CD4-positive, alpha-beta T cell treated with Interleukin-4 for 1 hour (primary cell): ENCODE results near the gene INSYN1.
"Not testable (repeated sequence)": the region's sequence is repeated elsewhere in the genome, so short reads cannot be mapped to it uniquely, and the experiment has no call there.

ENCODE experiments used
- DNase-seq, 2 donors: peaks; one replicate each; pipeline ENCODE4 v3.0.0-alpha.2; 2020 to 2022

The INSYN1 gene

GRCh38 chr15:73748730-73749129 is 4.4 kb downstream of the INSYN1 start:
- no peak for DNase-seq

DNA sequence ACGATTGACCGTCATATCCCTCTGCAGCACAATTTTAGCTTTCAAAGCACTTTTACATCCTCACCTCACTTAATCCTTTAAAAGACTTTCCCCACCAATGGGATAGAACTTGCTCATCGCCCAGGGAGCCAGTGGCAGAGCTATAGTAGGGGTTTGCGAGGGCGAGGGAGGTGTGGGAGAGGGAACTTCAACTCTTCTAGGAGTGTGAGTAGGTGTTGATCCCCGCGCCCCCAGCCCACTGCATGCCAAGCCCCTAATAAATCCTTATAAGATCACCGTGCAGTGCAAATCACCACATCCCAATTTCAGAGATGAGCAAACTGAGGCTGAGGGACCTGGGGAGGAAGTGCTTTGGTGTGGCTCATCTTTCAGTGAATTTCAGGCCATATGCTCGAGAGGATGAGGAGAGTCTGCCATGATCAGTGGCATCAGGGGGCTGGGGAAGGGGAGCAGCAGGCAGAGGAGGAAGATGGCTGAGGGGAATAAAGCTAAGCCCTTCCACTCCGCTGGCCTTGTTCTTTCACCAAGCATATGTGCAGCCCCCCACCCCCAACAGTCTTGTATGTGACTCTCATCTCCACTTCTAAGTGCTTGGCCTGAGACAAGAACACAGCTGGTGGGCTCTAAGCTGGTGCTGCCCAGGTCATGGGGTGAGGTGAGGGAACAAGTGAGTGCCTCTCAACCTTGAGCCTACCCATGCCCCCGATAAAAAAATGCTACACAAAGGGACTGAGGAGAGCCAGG is 5.1 kb downstream of the INSYN1 start:
- no peak for DNase-seq

- no peak for DNase-seq
Observed at GRCh38 chr15:73746883-73747282, 6.3 kb downstream of the INSYN1 start.

- DNase-seq: no peak
Observed at GRCh38 chr15:73746261-73746660, 6.9 kb downstream of the INSYN1 start.

DNA sequence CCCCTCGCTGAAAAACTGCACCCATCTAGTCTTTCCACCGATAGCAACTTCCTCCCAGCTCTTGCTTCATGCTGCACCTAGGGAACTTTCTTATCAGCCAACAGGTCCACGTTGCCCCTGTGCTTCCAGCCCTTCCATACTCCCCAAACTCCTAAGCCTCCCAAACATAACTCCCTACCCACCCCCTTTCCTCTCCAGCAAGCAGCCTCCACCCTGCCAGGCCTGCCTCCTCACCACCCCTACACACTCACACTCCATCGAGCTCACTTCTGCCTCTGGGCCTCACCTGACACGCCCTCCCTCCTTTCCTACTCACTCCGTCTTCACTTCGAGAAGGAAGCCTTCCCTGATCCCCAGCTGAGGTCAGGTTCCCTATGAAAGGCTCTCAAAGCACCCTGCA is 8.1 kb downstream of the INSYN1 start:
- no peak for DNase-seq

GRCh38 chr15:73744293-73744692 is 8.9 kb downstream of the INSYN1 start:
- DNase-seq: no peak

- no peak for DNase-seq
Observed at GRCh38 chr15:73741321-73741836, 11.8 kb downstream of the INSYN1 start.

DNA sequence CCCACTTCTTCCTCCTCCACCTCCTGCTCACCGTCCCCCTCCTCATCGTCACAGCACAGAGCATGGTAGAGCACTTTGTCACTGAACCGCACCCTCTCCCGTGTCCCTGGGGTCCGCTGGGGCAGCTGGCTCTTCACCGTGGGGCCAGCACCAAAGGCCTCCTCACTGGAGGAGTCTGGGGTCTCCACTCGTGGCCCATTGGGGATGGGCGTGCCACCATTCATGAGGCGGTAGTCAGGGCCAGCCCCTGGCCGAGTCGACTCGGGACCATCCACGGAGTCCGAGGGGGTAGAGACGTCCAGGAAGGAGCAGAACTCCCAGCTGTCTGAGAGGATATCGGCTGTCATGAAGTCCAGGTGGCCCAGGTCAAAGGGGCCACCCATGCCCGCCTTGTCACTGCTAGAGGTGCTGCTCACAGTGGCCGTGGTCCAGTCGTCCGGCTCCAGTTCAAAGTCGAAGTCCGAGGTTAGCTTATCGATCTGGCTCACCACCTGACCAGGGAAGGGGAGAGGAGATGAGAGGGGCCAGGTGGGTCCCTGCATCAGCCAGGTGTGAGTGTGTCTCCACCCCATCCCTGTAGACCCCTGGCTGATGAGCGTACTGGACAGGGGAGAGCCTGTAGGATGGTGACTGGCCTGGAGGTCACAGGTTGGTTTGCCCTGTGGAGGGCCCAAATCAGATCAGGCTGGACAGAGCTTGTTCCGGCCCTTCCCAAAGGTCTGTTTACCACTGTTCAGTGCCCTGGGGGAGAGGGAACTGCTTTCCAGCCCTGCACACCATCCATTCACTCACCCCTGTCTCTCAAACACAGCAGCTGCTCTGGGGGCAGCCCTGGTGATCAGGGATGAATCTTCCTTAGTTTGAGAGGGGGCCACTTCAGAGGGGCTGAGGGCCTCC is 12.8 kb downstream of the INSYN1 start:
- DNase-seq: no peak

- no peak for DNase-seq
Observed at GRCh38 chr15:73737535-73737934, 15.6 kb downstream of the INSYN1 start.

GRCh38 chr15:73732930-73733329 is 20.2 kb downstream of the INSYN1 start:
- DNase-seq: no peak

DNA sequence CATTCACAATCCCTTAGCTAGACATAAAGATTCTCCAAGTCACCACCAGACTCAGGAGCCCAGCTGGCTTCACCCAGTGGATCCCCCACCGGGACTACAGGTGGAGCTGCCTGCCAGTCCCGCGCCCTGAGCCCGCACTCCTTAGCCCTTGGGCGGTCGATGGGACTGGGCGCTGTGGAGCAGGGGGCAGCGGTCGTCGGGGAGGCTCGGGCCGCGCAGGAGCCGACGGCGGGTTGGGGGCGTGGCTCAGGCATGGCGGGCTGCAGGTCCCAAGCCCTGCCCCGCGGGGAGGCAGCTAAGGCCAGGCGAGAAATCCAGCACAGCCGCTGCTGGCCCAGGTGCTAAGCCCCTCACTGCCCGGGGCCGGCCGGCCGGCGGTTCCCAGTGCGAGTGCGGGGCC is 21.1 kb downstream of the INSYN1 start:
- DNase-seq: not testable (repeated sequence)

- no peak for DNase-seq
Observed at GRCh38 chr15:73727330-73727976, 25.7 kb downstream of the INSYN1 start.

GRCh38 chr15:73724212-73724611 is 28.9 kb downstream of the INSYN1 start:
- no peak for DNase-seq

DNA sequence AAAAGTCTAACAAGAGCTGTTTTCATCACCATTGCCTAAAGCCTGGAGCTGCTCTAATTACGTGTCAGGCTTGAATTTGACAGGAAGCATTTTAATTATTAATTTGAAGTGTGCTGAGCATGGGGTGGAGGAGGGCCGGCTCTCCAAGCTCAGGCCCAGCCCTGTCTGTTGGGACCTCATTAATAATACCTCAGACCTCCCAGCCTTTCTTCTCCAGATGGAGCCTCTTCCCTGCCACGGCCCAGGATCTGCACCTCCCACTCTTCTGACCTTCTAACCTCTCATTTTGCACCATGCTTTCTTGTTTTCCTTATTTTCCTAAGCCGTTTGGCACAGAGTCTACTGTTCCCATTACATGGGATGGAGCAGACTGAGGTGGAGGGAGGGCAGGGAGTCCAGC is 30.0 kb downstream of the INSYN1 start:
- no peak for DNase-seq

DNA sequence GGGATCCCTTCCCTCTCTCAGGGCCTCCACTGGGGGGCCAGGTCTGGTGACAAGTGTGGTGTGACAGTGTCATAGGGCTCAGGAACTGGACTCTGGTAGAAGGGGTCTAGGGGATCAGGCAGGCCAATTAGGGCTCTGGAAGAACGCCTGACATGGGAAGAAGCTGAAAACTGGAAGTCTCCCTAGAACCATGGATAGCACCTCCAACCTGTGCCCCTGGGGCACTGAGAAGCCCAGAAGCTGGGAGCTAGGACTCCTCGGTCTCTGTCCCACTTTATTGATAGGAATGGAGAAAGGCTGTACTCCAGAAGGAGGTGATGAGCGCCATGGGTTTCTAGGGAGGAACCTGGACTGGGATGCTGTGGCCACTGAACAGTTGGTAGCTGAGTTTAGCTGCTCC is 30.7 kb downstream of the INSYN1 start:
- DNase-seq: no peak

- DNase-seq: no peak
Observed at GRCh38 chr15:73718694-73719093, 34.5 kb downstream of the INSYN1 start.

GRCh38 chr15:73717802-73718201 is 35.3 kb downstream of the INSYN1 start:
- DNase-seq: no peak

DNA sequence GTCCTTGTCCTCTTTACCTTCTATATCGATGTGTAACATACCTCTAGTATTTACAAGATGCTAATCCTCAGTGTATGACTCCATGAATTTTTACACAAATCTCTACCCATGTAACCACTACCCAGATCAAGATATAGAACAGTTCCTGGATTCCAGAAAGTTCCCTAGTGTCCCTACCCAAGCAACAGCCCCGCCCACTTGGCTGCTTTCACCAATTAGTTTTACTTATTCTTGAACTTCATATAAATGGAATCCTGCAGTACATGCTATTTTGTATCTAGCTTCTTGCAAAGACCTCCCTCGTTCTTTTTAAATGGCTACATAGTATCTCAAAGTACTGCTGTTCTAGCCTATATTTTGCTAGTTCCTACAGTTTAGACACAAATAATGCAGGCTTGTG is 35.9 kb downstream of the INSYN1 start:
- DNase-seq: no peak

DNA sequence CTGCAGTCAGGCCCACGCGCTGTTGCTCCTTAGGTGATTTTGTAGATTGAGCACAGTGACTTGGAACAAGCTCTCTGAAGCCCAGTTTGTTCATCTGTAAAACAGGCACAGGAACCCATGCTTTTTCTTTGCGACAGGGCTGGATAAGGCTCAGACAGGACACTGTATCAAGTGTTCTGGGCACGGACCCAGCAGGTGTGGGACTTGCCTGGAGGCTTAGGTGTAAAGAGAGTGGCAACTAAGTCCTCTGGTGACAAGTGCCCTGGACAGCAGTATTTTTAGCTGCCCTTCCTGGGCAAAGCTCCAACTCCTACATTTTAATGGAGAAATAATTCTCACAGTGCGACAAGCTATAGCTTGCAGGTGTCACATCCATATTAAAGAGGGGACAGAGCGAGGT is 36.7 kb downstream of the INSYN1 start:
- no peak for DNase-seq

- no peak for DNase-seq
Observed at GRCh38 chr15:73715417-73715816, 37.7 kb downstream of the INSYN1 start.

DNA sequence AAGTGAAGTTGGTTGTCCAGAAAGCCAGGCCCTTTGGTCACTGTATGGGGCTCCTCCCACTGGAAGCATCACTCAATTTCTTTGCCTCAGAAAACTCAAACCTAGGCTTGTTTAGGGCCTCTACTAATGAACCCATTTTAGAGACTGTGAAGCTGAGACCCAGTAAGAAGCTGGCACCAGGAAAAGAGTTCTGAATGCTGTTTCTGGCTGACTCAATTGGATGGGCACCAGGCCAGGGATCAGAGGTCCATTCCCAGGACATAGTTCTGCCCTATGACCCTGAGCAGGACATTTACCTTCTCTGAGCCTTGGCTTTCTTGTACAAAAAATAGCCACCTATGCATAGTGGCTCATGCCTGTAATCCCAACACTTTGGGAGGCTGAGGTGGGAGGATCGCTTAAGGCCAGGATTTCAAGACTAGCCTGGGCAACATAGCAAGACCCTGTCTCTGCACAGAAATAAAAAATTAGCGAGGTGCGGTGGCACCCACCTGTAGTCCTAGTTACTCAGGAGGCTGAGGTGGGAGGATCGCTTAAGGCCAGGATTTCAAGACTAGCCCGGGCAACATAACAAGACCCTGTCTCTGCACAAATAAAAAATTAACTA is 38.4 kb downstream of the INSYN1 start:
- DNase-seq: no peak

DNA sequence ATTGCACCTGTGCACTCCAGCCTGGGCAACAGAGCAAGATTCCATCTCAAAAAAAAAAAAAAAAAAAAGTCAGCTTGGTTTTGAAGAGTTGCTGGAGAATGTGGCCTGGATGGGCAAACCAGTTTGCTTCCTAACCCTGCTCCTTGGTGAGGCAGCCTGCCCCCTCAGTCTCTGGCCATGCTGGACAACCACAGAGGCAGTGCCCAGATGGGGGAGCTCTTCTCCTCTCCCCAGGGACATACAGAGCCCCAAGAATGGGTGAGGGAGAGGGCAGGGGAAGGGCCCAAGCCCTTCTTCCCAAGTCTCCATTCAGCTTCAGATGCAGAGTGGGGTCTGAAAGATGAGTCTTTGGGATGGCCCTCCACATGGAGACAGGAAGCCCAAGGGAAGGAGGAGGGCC is 41.0 kb downstream of the INSYN1 start:
- DNase-seq: no peak

DNA sequence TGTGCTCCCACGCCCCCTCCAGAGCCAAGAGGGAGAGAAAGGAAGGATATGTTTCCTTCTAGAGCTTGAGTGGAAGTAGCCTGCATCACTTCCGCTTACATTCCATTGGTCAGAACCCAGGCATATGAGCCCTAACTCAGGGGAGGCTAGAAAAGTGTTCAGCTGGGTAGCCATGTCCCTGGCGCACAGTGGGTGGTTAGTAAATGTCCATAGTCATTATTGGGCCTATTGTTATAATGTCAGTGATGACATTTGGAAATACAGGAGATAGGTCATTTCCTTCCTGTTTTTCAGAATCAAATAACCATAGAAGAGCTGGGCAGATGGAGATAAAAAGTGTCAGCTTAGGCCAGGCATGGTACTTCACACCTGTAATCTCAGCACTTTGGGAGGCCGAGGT is 41.6 kb downstream of the INSYN1 start:
- DNase-seq: no peak
